Hepatocyte (in vitro differentiated cells): ENCODE measurements around the gene CAMK2G. TPM values are rescaled to one million over a fixed set of nuclear protein-coding genes. Genes with fewer than 3 reads are reported as not detected.
A peak's percentile ranks its signal among the peaks of the same experiment; 100 is the strongest.

ENCODE experiments used
- DNase-seq: peaks from one replicate; pipeline ENCODE4 v3.0.0-alpha.2; 2016; ENCODE audit warnings: low spot score
- H2AFZ ChIP-seq: fragments of 200-600 bp; sonication (generic); 2 replicates; pipeline ENCODE4 v1.6.0; 2016; ENCODE audit warnings: antibody characterized with exemption, mild to moderate bottlenecking
- H3K27ac ChIP-seq: fragments of 200-600 bp; sonication (generic); 2 replicates; pipeline ENCODE4 v1.5.1; 2016; ENCODE audit warnings: mild to moderate bottlenecking
- H3K27me3 ChIP-seq: fragments of 200-600 bp; sonication (generic); 2 replicates; pipeline ENCODE4 v1.6.1; 2016
- H3K36me3 ChIP-seq: fragments of 200-600 bp; sonication (generic); replicated peaks from 2 replicates; pipeline ENCODE4 v1.5.1; 2016; ENCODE audit warnings: low read depth; ENCODE audit not compliant: insufficient read depth
- H3K4me1 ChIP-seq: fragments of 200-600 bp; sonication (generic); 2 replicates; pipeline ENCODE4 v1.5.1; 2016; ENCODE audit warnings: mild to moderate bottlenecking, moderate library complexity; ENCODE audit not compliant: insufficient read depth
- H3K4me2 ChIP-seq: fragments of 200-600 bp; sonication (generic); 2 replicates; pipeline ENCODE4 v1.6.0; 2016
- H3K4me3 ChIP-seq: fragments of 200-600 bp; sonication (generic); 2 replicates; pipeline ENCODE4 v1.5.1; 2016; ENCODE audit warnings: mild to moderate bottlenecking
- H3K79me2 ChIP-seq: fragments of 200-600 bp; sonication (generic); 2 replicates; pipeline ENCODE4 v1.6.0; 2017; ENCODE audit warnings: mild to moderate bottlenecking
- H3K9me2 ChIP-seq: fragments of 200-600 bp; sonication (generic); replicated peaks from 2 replicates; pipeline ENCODE4 v1.6.0; 2017; ENCODE audit warnings: mild to moderate bottlenecking; ENCODE audit not compliant: insufficient read depth
- H3K9me3 ChIP-seq: fragments of 200-600 bp; sonication (generic); 2 replicates; pipeline ENCODE4 v1.5.1; 2016; ENCODE audit warnings: low read depth, mild to moderate bottlenecking
- H4K20me1 ChIP-seq: fragments of 200-600 bp; sonication (generic); 2 replicates; pipeline ENCODE4 v1.6.0; 2016; ENCODE audit warnings: mild to moderate bottlenecking; ENCODE audit not compliant: insufficient read depth, poor library complexity, severe bottlenecking
- EZH2 ChIP-seq: fragments of 200-600 bp; sonication (generic); IDR thresholded peaks from 2 replicates; pipeline ENCODE4 v1.6.1; 2016; ENCODE audit warnings: antibody characterized with exemption, mild to moderate bottlenecking, borderline replicate concordance
- EZH2phosphoT487 ChIP-seq: fragments of 200-600 bp; sonication (generic); IDR thresholded peaks from one replicate; pipeline ENCODE4 v1.6.1; 2018; ENCODE audit warnings: antibody characterized with exemption, mild to moderate bottlenecking, low read depth, moderate library complexity; ENCODE audit not compliant: unreplicated experiment, severe bottlenecking
- WGBS: methylation state at CpG from one replicate; pipeline ENCODE4 v1.1.6; 2016; ENCODE audit warnings: low lambda C conversion rate; ENCODE audit errors: missing lambda C conversion rate; 5-methylcytosine and 5-hydroxymethylcytosine counted together
- polyA plus RNA-seq: library from polyadenylated mRNA; unstranded; fragments of >200 nt; fragmentation: Nextera tagmentation; extraction: Ambion mirVana; gene quantifications from 2 replicates; pipeline ENCODE4 v1.2.1, GENCODE V29; 2016
- total RNA-seq: library from RNA; depleted of rRNA; stranded (reverse); fragments of >200 nt; gene quantifications from 2 replicates; pipeline ENCODE4 v1.2.3, GENCODE V29; 2014
- TF ChIP-seq, protein P1 (sequence below): fragments of 200-600 bp; sonication (generic); IDR thresholded peaks from 2 replicates; pipeline ENCODE4 v1.5.1; 2016; ENCODE audit warnings: antibody characterized with exemption, mild to moderate bottlenecking; ENCODE audit not compliant: poor library complexity

CAMK2G gene
- total and polyA plus RNA-seq, 2 experiments from 2014 or later = 5.2 to 25.0 TPM

DNA sequence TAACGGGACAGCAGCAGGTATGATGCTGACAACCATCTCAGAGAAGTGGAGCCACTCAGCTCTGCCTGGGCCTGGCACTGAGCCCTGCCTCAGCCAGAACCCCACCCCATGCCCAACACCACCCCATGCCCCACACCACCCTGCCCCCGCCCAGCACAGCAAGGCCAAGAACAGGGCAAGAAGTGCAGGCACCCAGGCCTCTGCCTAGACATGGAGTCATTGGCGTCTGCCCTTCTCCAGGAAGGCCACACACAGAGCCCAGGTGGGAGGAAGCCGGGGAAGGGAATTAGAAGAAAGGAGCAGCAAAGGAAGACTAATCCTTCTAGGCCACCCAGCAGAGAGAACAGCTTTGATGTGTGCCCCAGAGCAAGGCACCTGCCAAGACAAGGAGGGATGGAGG lies 18.9 kb downstream of the CAMK2G start:
- Histone ChIP-seq H3K27me3 (no peaks in the 10 kb centered on the region), H3K79me2 (no peaks in the 10 kb centered on the region), H3K4me1 (peaks cover 8% of the 10 kb centered on the region), H3K9me2 (no peaks in the 10 kb centered on the region), H3K27ac (no peak overlapping the region), H2AFZ (no peak overlapping the region), H4K20me1 (peaks cover 4% of the 10 kb centered on the region), H3K36me3 (no peaks in the 10 kb centered on the region), H3K4me3 (no peak overlapping the region), H3K4me2 (no peak overlapping the region), H3K9me3 (no peaks in the 10 kb centered on the region)
- no peak for DNase-seq
- 74% methylated on average over 4 of the region's 4 CpGs for WGBS
- no peak for TF ChIP-seq EZH2phosphoT487
- TF ChIP-seq, protein P1, sequence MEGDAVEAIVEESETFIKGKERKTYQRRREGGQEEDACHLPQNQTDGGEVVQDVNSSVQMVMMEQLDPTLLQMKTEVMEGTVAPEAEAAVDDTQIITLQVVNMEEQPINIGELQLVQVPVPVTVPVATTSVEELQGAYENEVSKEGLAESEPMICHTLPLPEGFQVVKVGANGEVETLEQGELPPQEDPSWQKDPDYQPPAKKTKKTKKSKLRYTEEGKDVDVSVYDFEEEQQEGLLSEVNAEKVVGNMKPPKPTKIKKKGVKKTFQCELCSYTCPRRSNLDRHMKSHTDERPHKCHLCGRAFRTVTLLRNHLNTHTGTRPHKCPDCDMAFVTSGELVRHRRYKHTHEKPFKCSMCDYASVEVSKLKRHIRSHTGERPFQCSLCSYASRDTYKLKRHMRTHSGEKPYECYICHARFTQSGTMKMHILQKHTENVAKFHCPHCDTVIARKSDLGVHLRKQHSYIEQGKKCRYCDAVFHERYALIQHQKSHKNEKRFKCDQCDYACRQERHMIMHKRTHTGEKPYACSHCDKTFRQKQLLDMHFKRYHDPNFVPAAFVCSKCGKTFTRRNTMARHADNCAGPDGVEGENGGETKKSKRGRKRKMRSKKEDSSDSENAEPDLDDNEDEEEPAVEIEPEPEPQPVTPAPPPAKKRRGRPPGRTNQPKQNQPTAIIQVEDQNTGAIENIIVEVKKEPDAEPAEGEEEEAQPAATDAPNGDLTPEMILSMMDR = no peak

DNA sequence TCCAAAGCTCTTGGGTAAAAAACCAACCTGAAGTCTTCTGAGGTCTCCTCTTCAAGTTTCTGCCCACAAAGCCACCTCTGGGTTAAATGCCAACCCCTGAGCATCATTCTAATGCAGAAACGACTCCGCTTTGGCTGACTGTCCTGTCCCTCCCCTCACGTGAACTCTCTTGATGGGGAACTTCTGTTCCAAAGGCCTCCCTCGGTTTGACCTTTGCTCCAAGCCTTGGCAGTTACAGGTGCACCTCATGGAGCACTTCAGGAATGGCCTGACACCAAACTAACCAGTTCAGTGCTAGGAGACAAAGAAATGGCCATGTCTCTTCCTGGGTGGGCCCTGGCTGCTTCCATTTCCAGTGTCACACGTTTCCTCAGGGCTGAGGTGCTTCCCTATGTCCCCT lies 20.0 kb downstream of the CAMK2G start:
- H3K36me3 ChIP-seq = no peaks in the 10 kb centered on the region
- no peaks in the 10 kb centered on the region for H3K27me3 ChIP-seq
- H2AFZ ChIP-seq = no peak overlapping the region
- peaks cover 4% of the 10 kb centered on the region for H4K20me1 ChIP-seq
- H3K4me3 ChIP-seq = no peak overlapping the region
- no peaks in the 10 kb centered on the region for H3K9me2 ChIP-seq
- peak; percentile 34 for DNase-seq
- 70% methylated on average over 5 of the region's 5 CpGs for WGBS
- TF ChIP-seq, protein P1 = no peak
- no peaks in the 10 kb centered on the region for H3K79me2 ChIP-seq
- no peaks in the 10 kb centered on the region for H3K9me3 ChIP-seq
- no peak overlapping the region for H3K27ac ChIP-seq
- no peak overlapping the region for H3K4me2 ChIP-seq
- peaks cover 8% of the 10 kb centered on the region for H3K4me1 ChIP-seq

DNA sequence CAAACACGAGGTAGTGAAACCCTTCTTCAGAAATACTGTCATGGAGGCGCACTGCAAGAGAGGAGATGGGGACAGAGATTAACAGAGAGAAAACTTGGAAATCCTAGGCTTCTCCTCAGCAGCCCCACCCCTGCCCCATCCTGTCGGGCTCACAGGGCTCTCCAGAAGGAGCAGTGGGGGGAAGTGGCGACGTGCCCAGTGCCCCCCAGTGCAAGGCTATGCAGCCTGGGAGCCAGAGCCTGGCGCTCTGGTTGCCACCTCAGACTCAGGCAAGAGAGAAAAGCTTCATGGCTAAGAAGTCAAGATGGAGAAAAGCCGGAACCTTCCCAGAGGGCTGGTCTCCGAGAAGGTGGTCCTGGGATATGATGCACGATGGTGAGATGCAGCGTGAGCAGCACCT lies 21.2 kb downstream of the CAMK2G start:
- H4K20me1 ChIP-seq = peaks cover 4% of the 10 kb centered on the region
- H3K9me2 ChIP-seq = no peaks in the 10 kb centered on the region
- 95% methylated on average over 10 of the region's 10 CpGs for WGBS
- H3K27ac ChIP-seq = no peak overlapping the region
- no peak overlapping the region for H2AFZ ChIP-seq
- no peak overlapping the region for H3K4me3 ChIP-seq
- H3K79me2 ChIP-seq = no peaks in the 10 kb centered on the region
- no peak for DNase-seq
- H3K9me3 ChIP-seq = no peaks in the 10 kb centered on the region
- no peaks in the 10 kb centered on the region for H3K27me3 ChIP-seq
- no peaks in the 10 kb centered on the region for H3K36me3 ChIP-seq
- H3K4me2 ChIP-seq = no peak overlapping the region
- TF ChIP-seq EZH2 = no peak
- TF ChIP-seq, protein P1 = no peak
- TF ChIP-seq EZH2phosphoT487 = no peak
- peaks cover 8% of the 10 kb centered on the region for H3K4me1 ChIP-seq

DNA sequence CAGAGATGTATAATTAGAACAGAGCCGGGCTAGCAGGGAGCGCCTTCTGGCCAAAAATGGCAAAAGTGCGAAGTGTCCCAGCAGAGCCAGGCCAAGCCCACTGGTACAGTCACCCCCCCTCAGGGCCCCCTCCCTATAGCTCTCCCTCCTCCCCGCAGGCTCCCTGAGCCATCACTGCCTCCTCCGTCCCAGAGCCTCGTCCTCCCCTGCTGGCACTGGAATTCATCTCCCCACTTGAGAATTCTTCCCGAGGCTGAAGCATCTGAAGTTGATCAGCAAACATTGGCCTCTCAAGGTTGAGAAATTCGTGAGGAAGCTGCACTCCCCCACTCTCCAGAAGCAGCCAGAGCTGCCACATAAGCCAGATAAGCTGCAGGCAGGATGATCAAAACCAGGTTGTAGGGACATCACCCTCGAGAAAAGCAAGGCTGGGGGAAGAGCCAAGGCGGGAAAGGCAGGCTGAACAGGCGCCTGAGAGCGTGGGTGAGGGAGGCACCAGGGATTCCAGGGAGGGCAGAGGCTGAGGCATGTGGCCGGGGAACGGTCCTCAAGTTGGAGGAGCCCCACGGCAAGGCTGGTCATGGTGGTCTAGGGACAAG lies 23.4 kb downstream of the CAMK2G start:
- no peaks in the 10 kb centered on the region for H3K27me3 ChIP-seq
- peaks cover 8% of the 10 kb centered on the region for H3K4me1 ChIP-seq
- DNase-seq = peak; percentile 39
- peaks cover 4% of the 10 kb centered on the region for H4K20me1 ChIP-seq
- WGBS = 50% methylated on average over 14 of the region's 15 CpGs
- H3K27ac ChIP-seq = no peak overlapping the region
- H3K9me3 ChIP-seq = no peaks in the 10 kb centered on the region
- H3K36me3 ChIP-seq = no peaks in the 10 kb centered on the region
- H3K4me3 ChIP-seq = no peak overlapping the region
- no peak overlapping the region for H2AFZ ChIP-seq
- H3K9me2 ChIP-seq = no peaks in the 10 kb centered on the region
- TF ChIP-seq, protein P1 = no peak
- TF ChIP-seq EZH2phosphoT487 (no peak), EZH2 (no peak)
- H3K4me2 ChIP-seq = no peak overlapping the region
- no peaks in the 10 kb centered on the region for H3K79me2 ChIP-seq
